Uterus (tissue), 2 donors: ENCODE measurements around the gene ADARB2.

Experiments
- CTCF ChIP-seq, 4 experiments: fragments of 200-600 bp in 2 of 4; fragments of 450-650 bp in 2 of 4; sonication (generic) in 2 of 4; IDR thresholded peaks; one replicate each; pipeline ENCODE4 v1.5.1; 2016 to 2019; ENCODE audit warnings: antibody characterized with exemption in 4 of 4, mild to moderate bottlenecking in 2 of 4, moderate library complexity in 1 of 4
- POLR2A ChIP-seq, 2 donors: fragments of 450-650 bp; IDR thresholded peaks; one replicate each; pipeline ENCODE4 v1.6.1; 2016; ENCODE audit warnings: antibody characterized with exemption in 2 of 2, mild to moderate bottlenecking in 1 of 2, moderate library complexity in 1 of 2

- TF ChIP-seq CTCF (IDR thresholded peaks at IDR 0.05) (no peak), POLR2A (IDR thresholded peaks at IDR 0.05) (no peak)
These were observed 442.6 kb downstream of the ADARB2 start for GRCh38 chr10:1294748-1295147.
